A549 treated with dexamethasone at 1 μM for 4 hours (cell line): ENCODE results near the gene FAM216B. TPM values are rescaled to one million over a fixed set of nuclear protein-coding genes. Genes with fewer than 3 reads are reported as not detected.

Experiments used
- total RNA-seq: library from RNA; stranded (reverse); fragments of 200-300 nt; extraction: Qiagen RNA extraction; gene quantifications from 5 replicates; pipeline ENCODE4 v1.2.3, GENCODE V29; 2022

The FAM216B gene
- not detected in 5 replicates for total RNA-seq

GRCh38 chr13:42781352-42781751, at the start of gene FAM216B:
FAM216B (plus strand) TSS chr13:42781584; CDS start chr13:42784068, 2,484 bp downstream.

Other genes with a start within 250 kb of the FAM216B start
- not detected in 5 replicates for gene TNFSF11, start 207.4 kb upstream of the FAM216B start, total RNA-seq
- 0.30 to 0.96 TPM (median 0.51 TPM) in 5 replicates for gene EPSTI1, start 210.7 kb downstream of the FAM216B start, total RNA-seq
- gene DNAJC15, start 242.0 kb downstream of the FAM216B start, total RNA-seq: 0.10 to 0.37 TPM (median 0.29 TPM) in 5 replicates